Measurements from ENCODE around the gene CALHM3.

Gene CALHM3

DNA sequence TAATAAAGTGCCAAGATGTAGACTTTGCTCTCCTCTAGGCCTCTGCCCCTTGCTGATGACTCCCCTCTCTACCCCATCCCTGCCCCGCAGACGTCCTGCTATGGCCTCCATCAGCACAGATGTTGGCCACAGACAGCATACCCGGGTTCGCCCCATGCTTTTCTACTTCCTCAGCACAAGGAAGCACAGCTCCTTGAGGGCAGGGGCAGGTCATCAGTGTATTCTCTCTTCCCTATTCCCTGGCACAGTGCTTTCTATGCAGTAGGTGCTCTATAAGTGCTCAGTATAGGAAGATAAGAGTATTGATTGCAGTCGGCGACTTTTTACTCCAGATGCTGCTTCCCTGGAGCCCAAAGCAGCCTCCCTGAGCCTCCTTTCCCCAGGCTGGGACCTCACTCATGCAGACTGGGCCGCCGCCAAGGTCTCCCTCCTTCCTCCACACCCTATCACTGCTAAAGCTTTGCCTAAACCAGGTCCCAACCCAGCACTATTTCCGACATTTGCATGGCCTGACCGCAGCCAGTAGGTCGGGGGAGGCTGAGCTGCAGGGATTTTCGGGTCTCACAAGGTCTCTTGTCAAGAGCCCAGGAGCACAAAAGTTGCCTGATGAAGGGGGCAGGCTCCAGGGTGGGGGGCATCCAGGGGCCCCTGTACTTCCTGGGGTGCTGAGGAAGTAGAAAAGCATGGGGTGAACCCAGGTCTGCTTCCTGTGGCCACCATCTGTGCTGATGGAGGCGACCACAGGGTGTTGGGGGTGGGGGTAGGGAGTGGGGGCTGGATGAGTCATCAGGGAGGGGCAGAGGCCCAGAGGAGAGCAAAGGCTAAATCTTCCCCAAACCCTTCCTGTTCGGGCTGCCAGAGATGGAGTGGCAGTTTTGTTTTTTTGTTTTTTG lies 8.0 kb downstream of the CALHM3 start:
- DNase-seq (peak; percentile 84), ATAC-seq (ENCODE audit: insufficient read depth, low read depth) (peak; percentile 89)
- H3K4me2 ChIP-seq (ENCODE audit: insufficient read depth, low read length) = peak overlapping the region; percentile 41
- peak overlapping the region; percentile 41 for H3K27ac ChIP-seq (ENCODE audit: low read length)
- H2AFZ ChIP-seq (ENCODE audit: low read depth, low read length) = peak overlapping the region; percentile 53; the same call in 1 of the 2 replicates
- peak overlapping the region; percentile 8 for H3K9ac ChIP-seq (ENCODE audit: low read depth, low read length)
- peaks cover 22% of the 10 kb centered on the region for H3K4me1 ChIP-seq (ENCODE audit: insufficient read depth, low read length)
- H3K4me3 ChIP-seq (ENCODE audit: low read depth in 1 of 2, low read length in 2 of 2) = no peak overlapping the region; a peak in 1 of 4 replicates
- no peaks in the 10 kb centered on the region for H3K79me2 ChIP-seq (ENCODE audit: insufficient read depth, low read length)
- no peak for TF ChIP-seq CTCF (IDR thresholded peaks at IDR 0.05; ENCODE audit: borderline replicate concordance, extremely low read depth, low read length, poor library complexity, severe bottlenecking)
- TF ChIP-seq EZH2 (IDR thresholded peaks at IDR 0.05; ENCODE audit: borderline replicate concordance, low read depth, low read length, severe bottlenecking) = no peak
- no peaks in the 10 kb centered on the region for H3K9me3 ChIP-seq (ENCODE audit: insufficient read depth, low read length, severe bottlenecking)
- no peaks in the 10 kb centered on the region for H3K27me3 ChIP-seq (ENCODE audit: insufficient read depth, low read length, poor library complexity)
- no peaks in the 10 kb centered on the region for H4K20me1 ChIP-seq (ENCODE audit: insufficient read depth, low read length)
- H3K36me3 ChIP-seq (ENCODE audit: insufficient read depth, low read length) = no peaks in the 10 kb centered on the region

DNA sequence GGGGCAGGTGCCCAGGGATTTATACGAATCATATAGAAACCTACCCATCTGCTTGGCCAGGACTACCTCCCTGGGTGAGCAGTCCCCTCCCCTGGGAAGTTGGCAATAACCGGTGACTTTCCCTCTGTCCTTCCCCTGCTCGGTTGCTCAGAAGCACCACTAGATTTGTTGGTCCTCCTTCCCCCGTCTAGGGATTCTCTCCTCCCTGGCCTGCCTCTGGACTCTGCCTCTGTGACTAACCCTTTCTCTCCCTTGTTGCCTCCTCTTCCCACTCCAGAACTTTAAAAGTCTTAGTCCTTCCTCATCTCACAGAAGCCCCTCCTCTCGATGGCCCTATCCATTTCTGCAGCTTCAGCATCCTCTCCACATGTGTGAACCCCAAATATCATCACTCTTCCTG lies 9.8 kb downstream of the CALHM3 start:
- no peak for ATAC-seq (ENCODE audit: insufficient read depth, low read depth)
- Histone ChIP-seq H2AFZ (ENCODE audit: low read depth, low read length) (no peak overlapping the region), H3K79me2 (ENCODE audit: insufficient read depth, low read length) (no peaks in the 10 kb centered on the region), H3K36me3 (ENCODE audit: insufficient read depth, low read length) (no peaks in the 10 kb centered on the region), H3K9ac (ENCODE audit: low read depth, low read length) (no peak overlapping the region), H3K27ac (ENCODE audit: low read length) (no peak overlapping the region), H3K27me3 (ENCODE audit: insufficient read depth, low read length, poor library complexity) (no peaks in the 10 kb centered on the region), H4K20me1 (ENCODE audit: insufficient read depth, low read length) (no peaks in the 10 kb centered on the region), H3K4me3 (ENCODE audit: low read depth in 1 of 2, low read length in 2 of 2) (no peak overlapping the region), H3K9me3 (ENCODE audit: insufficient read depth, low read length, severe bottlenecking) (no peaks in the 10 kb centered on the region), H3K4me1 (ENCODE audit: insufficient read depth, low read length) (peaks cover 22% of the 10 kb centered on the region), H3K4me2 (ENCODE audit: insufficient read depth, low read length) (no peak overlapping the region)
- TF ChIP-seq CTCF (IDR thresholded peaks at IDR 0.05; ENCODE audit: borderline replicate concordance, extremely low read depth, low read length, poor library complexity, severe bottlenecking) (no peak), EZH2 (IDR thresholded peaks at IDR 0.05; ENCODE audit: borderline replicate concordance, low read depth, low read length, severe bottlenecking) (no peak)
- no peak for DNase-seq

- H3K36me3 ChIP-seq (ENCODE audit: insufficient read depth, low read length) = no peaks in the 10 kb centered on the region
- no peaks in the 10 kb centered on the region for H3K79me2 ChIP-seq (ENCODE audit: insufficient read depth, low read length)
- H4K20me1 ChIP-seq (ENCODE audit: insufficient read depth, low read length) = no peaks in the 10 kb centered on the region
- no peak overlapping the region for H3K4me3 ChIP-seq (ENCODE audit: low read depth in 1 of 2, low read length in 2 of 2)
- no peak overlapping the region for H2AFZ ChIP-seq (ENCODE audit: low read depth, low read length)
- H3K9ac ChIP-seq (ENCODE audit: low read depth, low read length) = no peak overlapping the region
- H3K9me3 ChIP-seq (ENCODE audit: insufficient read depth, low read length, severe bottlenecking) = no peaks in the 10 kb centered on the region
- no peak for ATAC-seq (ENCODE audit: insufficient read depth, low read depth)
- H3K4me1 ChIP-seq (ENCODE audit: insufficient read depth, low read length) = peaks cover 22% of the 10 kb centered on the region
- no peak for TF ChIP-seq EZH2 (IDR thresholded peaks at IDR 0.05; ENCODE audit: borderline replicate concordance, low read depth, low read length, severe bottlenecking)
- no peak for TF ChIP-seq CTCF (IDR thresholded peaks at IDR 0.05; ENCODE audit: borderline replicate concordance, extremely low read depth, low read length, poor library complexity, severe bottlenecking)
- no peak for DNase-seq
- no peaks in the 10 kb centered on the region for H3K27me3 ChIP-seq (ENCODE audit: insufficient read depth, low read length, poor library complexity)
- no peak overlapping the region for H3K27ac ChIP-seq (ENCODE audit: low read length)
- H3K4me2 ChIP-seq (ENCODE audit: insufficient read depth, low read length) = no peak overlapping the region
Observed at GRCh38 chr10:103467406-103467805, 11.6 kb downstream of the CALHM3 start.

Measured in DND-41 (cell line).